Body of pancreas (tissue), 4 donors: Measurements from ENCODE around the gene SNAP23.

Experiments used
- POLR2A ChIP-seq, 3 donors: fragments of 450-650 bp; IDR thresholded peaks; one replicate each; pipeline ENCODE4 v1.6.1; 2016; ENCODE audit warnings: antibody characterized with exemption in 3 of 3, mild to moderate bottlenecking in 2 of 3
- TF ChIP-seq, protein P1 (sequence below), 7 experiments: fragments of 450-650 bp in 4 of 7; fragments of 200-600 bp in 3 of 7; sonication (generic) in 3 of 7; IDR thresholded peaks; one replicate each; pipeline ENCODE4 v1.5.1; 2016 to 2019; ENCODE audit warnings: antibody characterized with exemption in 7 of 7

DNA sequence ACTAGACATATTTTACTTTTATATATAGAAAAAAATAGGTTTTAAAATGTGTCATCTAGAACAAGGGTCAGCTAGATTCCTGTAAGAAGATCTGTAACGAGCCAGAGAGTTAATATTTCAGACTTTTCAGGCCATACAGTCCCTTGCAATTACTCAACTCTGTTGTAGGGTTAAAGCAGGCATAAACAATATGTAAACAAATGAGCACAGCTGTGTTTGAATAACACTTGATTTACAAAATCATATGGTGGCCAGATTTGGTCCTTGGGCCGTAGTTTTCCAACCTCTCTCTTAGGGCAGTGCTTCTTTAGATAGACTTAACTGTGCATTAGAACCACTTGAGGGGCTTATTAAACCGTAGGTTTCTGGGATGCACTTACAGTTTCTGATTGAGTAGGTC is 33.5 kb downstream of the SNAP23 start:
- no peak for TF ChIP-seq POLR2A (IDR thresholded peaks at IDR 0.05)
- TF ChIP-seq, protein P1, sequence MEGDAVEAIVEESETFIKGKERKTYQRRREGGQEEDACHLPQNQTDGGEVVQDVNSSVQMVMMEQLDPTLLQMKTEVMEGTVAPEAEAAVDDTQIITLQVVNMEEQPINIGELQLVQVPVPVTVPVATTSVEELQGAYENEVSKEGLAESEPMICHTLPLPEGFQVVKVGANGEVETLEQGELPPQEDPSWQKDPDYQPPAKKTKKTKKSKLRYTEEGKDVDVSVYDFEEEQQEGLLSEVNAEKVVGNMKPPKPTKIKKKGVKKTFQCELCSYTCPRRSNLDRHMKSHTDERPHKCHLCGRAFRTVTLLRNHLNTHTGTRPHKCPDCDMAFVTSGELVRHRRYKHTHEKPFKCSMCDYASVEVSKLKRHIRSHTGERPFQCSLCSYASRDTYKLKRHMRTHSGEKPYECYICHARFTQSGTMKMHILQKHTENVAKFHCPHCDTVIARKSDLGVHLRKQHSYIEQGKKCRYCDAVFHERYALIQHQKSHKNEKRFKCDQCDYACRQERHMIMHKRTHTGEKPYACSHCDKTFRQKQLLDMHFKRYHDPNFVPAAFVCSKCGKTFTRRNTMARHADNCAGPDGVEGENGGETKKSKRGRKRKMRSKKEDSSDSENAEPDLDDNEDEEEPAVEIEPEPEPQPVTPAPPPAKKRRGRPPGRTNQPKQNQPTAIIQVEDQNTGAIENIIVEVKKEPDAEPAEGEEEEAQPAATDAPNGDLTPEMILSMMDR (IDR thresholded peaks at IDR 0.05): no peak
